ENCODE data around the gene OTOF.

- no peak for TF ChIP-seq CTCF (conservative IDR thresholded peaks at IDR 0.05 in 1 of 2, IDR thresholded peaks at IDR 0.05 in 1 of 2; ENCODE audit: low read depth in 1 of 2, low read length in 2 of 2)
- no peak for TF ChIP-seq EZH2 (IDR thresholded peaks at IDR 0.05; ENCODE audit: low read length, missing control alignments)
Measured at GRCh38 chr2:26444236-26444635, 33.7 kb downstream of the OTOF start.
